ENCODE results near the gene RTN4RL1.
A peak's percentile ranks its signal among the peaks of the same experiment; 100 is the strongest.

RTN4RL1 gene

GRCh38 chr17:1979182-1979985 lies 45.8 kb downstream of the RTN4RL1 start:
- no peak for DNase-seq (ENCODE audit: low read depth in 2 of 3, low spot score in 2 of 3)

- DNase-seq (ENCODE audit: low read depth in 2 of 3, low spot score in 2 of 3) = no peak
Observed at GRCh38 chr17:1978396-1978949, 46.7 kb downstream of the RTN4RL1 start.

GRCh38 chr17:1977583-1978395 lies 47.3 kb downstream of the RTN4RL1 start:
- DNase-seq (ENCODE audit: low read depth in 2 of 3, low spot score in 2 of 3) = no peak

GRCh38 chr17:1976683-1977064 lies 48.5 kb downstream of the RTN4RL1 start:
- DNase-seq (ENCODE audit: low read depth in 2 of 3, low spot score in 2 of 3) = no peak

GRCh38 chr17:1976000-1976682 lies 49.0 kb downstream of the RTN4RL1 start:
- no peak for DNase-seq (ENCODE audit: low read depth in 2 of 3, low spot score in 2 of 3)

- no peak for DNase-seq (ENCODE audit: low read depth in 2 of 3, low spot score in 2 of 3)
Observed at GRCh38 chr17:1975573-1975972, 49.6 kb downstream of the RTN4RL1 start.

GRCh38 chr17:1972487-1973160 lies 52.5 kb downstream of the RTN4RL1 start:
- no peak for DNase-seq (ENCODE audit: low read depth in 2 of 3, low spot score in 2 of 3)

GRCh38 chr17:1970843-1971384 lies 54.2 kb downstream of the RTN4RL1 start:
- no peak for DNase-seq (ENCODE audit: low read depth in 2 of 3, low spot score in 2 of 3)

GRCh38 chr17:1969712-1970111 lies 55.4 kb downstream of the RTN4RL1 start:
- no peak for DNase-seq (ENCODE audit: low read depth in 2 of 3, low spot score in 2 of 3)

GRCh38 chr17:1967213-1967612 lies 57.9 kb downstream of the RTN4RL1 start:
- peak in 2 of 3 experiments; percentile 8 to 13 for DNase-seq (ENCODE audit: low read depth in 2 of 3, low spot score in 2 of 3)

- no peak for DNase-seq (ENCODE audit: low read depth in 2 of 3, low spot score in 2 of 3)
Observed at GRCh38 chr17:1966274-1967086, 58.7 kb downstream of the RTN4RL1 start.

GRCh38 chr17:1965556-1966273 lies 59.4 kb downstream of the RTN4RL1 start:
- no peak for DNase-seq (ENCODE audit: low read depth in 2 of 3, low spot score in 2 of 3)

- DNase-seq (ENCODE audit: low read depth in 2 of 3, low spot score in 2 of 3) = no peak
Observed at GRCh38 chr17:1963250-1963649, 61.9 kb downstream of the RTN4RL1 start.

- no peak for DNase-seq (ENCODE audit: low read depth in 2 of 3, low spot score in 2 of 3)
Observed at GRCh38 chr17:1961189-1961588, 63.9 kb downstream of the RTN4RL1 start.

- DNase-seq (ENCODE audit: low read depth in 2 of 3, low spot score in 2 of 3) = no peak
Observed at GRCh38 chr17:1960545-1960912, 64.6 kb downstream of the RTN4RL1 start.

GRCh38 chr17:1959871-1960544 lies 65.1 kb downstream of the RTN4RL1 start:
- DNase-seq (ENCODE audit: low read depth in 2 of 3, low spot score in 2 of 3) = no peak

- DNase-seq (ENCODE audit: low read depth in 2 of 3, low spot score in 2 of 3) = no peak
Observed at GRCh38 chr17:1958134-1958881, 66.8 kb downstream of the RTN4RL1 start.

- no peak for DNase-seq (ENCODE audit: low read depth in 2 of 3, low spot score in 2 of 3)
Observed at GRCh38 chr17:1957037-1957436, 68.1 kb downstream of the RTN4RL1 start.

All from activated CD8-positive, alpha-beta memory T cell treated with anti-CD3 and anti-CD28 coated beads for 48 hours (primary cell).